A549 treated with Mapracorat at 1 μM for 4 hours (cell line): ENCODE results near the gene CPVL. TPM values are rescaled to one million over a fixed set of nuclear protein-coding genes. Genes with fewer than 3 reads are reported as not detected.

Experiments used
- total RNA-seq: library from RNA; stranded (reverse); fragments of 200-300 nt; extraction: Qiagen RNA extraction; gene quantifications from 5 replicates; pipeline ENCODE4 v1.2.3, GENCODE V29; 2022

CPVL gene
- 0.17 to 0.51 TPM (median 0.29 TPM) in 5 replicates for total RNA-seq

DNA sequence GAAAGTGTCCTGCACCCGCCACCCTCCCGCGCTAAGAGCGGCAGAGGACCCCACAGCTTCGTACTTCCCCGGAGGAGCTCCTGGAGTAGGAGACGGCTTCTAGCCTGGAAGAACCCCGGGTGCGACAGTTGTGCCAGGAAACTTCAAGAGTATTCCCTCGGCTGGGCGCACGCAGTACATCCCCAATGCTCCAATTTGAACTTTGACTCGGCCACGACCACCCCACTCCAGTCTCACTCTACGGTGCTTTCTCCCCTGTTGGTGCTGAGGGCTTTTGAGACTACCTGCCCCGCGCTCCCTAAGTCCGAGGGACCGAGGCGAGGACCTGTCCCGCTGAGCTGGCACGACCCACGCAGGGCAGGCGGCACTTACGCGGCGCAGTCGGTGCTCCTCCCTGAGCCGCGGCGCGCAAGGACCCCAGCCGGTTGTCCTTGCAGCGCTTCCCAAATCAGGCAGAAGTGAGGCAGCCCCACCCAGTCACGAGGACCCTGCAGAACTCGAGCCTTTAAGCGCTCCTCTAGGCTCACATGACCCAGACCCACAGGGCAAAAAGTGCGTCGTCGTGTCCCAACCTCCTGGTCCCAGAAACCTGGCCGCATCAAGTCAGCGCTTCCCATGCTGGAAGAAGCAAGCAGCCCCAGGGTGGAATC, at the start of gene CPVL:
TSS of gene CPVL (minus strand) at position 481 of the 650 bp plus-strand sequence. CDS start 25,476 bp downstream, outside the sequence.

DNA sequence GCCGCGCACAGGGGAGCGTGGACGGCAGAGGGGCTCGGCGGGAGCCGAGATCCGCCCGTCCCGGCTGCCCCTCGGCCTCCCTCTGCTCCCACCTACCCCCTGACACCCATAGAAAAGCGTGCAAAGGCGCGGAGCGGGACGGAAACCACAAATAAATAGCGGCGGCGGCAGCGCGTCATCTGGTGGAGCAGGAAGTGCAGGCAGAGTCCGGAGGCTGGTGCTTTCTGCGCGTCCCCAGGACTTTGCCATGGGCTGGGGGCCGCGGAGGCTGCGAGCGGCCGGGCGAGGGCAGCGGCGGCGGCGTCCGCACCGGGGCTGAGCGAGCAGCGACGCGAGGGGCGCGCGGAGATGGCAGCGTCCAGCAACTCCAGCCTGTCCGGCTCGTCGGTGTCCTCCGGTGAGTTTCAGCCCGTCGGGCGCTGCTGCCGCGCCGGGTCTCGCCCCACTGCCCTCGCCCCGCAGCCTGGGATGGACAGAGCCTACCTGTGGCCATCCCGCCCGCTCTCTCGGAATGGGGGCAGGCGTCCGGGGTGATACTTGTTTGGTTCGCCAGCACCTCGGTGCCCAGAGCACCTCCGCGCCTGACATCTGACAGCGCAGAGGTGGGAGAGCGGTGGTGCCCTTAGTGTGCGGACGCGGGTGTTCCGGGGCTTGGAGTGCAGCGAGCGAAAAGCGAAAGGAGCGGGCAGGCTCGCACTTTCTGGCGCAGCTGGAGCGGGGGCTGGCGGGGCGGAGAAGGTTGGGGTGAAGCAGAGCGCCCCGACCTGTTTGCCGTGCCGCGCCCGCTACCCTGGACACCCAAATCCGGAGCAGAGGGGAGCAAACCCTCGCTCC, 48.5 kb upstream of the CPVL start, which contains the start of gene CHN2:
TSS of gene CHN2 (plus strand) at position 182 of the 834 bp plus-strand sequence.

DNA sequence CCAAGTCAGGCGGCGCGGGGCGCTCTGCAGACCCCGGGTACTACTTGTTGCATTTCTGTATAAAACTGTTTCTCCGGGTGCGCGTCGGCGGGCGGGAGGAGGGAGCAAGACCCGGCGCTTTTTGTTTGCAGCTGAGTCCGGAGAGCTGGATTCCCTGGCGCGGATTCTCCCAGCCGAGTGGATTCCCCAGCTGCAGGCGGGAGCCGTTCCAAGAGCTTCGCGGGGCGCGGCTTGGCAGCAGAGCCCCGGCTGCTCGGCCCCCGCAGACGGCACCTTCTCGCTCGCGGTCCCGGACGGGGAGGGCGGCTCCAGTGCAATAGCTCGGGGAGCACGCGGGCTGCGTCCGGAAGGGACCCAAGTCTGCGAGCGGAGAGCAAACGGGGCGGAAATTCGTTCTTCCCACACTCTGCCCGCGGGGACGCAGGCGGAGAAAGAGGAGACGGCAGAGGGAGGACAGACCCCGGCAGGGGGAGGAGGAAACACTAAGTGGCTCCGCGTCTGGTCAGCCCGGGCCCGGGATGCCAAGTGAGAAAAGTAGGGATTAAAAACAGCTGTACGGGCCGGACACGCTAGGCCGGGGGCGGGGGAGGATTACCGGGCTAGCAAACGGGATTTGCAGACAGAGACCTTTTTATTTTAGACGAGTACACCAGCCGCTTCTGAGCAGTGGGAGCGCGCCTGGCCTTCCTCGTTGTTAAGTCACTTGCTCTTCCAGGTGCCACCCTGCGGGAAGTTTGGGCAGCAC, 187.9 kb downstream of the CPVL start, which contains the start of gene TRIL:
TSS of gene TRIL (minus strand) at position 96 of the 745 bp plus-strand sequence. CDS start 284 bp downstream, outside the sequence.

Other genes with a start within 250 kb of the CPVL start
- not detected in 5 replicates for gene TRIL, start 188.2 kb downstream of the CPVL start, total RNA-seq
- gene CHN2, start 48.2 kb upstream of the CPVL start, total RNA-seq, result 0.05 to 0.35 TPM (median 0.27 TPM) in 4 of 5 replicates, not detected in the other